WERI-Rb-1 (cell line): ENCODE measurements around the gene GDF7.
A peak's percentile ranks its signal among the peaks of the same experiment; 100 is the strongest.
"Not testable (repeated sequence)": the region's sequence is repeated elsewhere in the genome, so short reads cannot be mapped to it uniquely, and the experiment has no call there.

Source experiments
- DNase-seq: peaks from one replicate; pipeline ENCODE4 v3.0.0-alpha.2; 2020
- H3K27ac ChIP-seq: fragments of 250-450 bp; sonication (Bioruptor Pico); 2 replicates; pipeline ENCODE4 v1.5.1; 2020; ENCODE audit warnings: mild to moderate bottlenecking, moderate library complexity
- H3K27me3 ChIP-seq: fragments of 250-450 bp; sonication (Bioruptor Pico); 2 replicates; pipeline ENCODE4 v1.5.1; 2021; ENCODE audit warnings: mild to moderate bottlenecking, low read depth, moderate library complexity; ENCODE audit not compliant: insufficient read depth, severe bottlenecking
- H3K36me3 ChIP-seq: fragments of 250-450 bp; sonication (Bioruptor Pico); 2 replicates; pipeline ENCODE4 v1.5.1; 2020; ENCODE audit warnings: mild to moderate bottlenecking, moderate library complexity
- H3K4me3 ChIP-seq: 2 replicates; pipeline ENCODE4 v1.5.1; 2011; ENCODE audit warnings: low read depth, mild to moderate bottlenecking, control low read depth, low read length
- H3K9me3 ChIP-seq: fragments of 250-450 bp; sonication (Bioruptor Pico); 2 replicates; pipeline ENCODE4 v1.5.1; 2021; ENCODE audit warnings: mild to moderate bottlenecking, moderate library complexity; ENCODE audit not compliant: severe bottlenecking
- CTCF ChIP-seq: IDR thresholded peaks from 2 replicates; pipeline ENCODE4 v1.5.1; 2011; ENCODE audit warnings: low read depth, mild to moderate bottlenecking, control low read depth, inconsistent platforms, low read length

GDF7 gene

GRCh38 chr2:20706217-20706616, 39.3 kb downstream of the GDF7 start:
- Histone ChIP-seq H3K4me3 (no peak overlapping the region), H3K27ac (no peak overlapping the region), H3K27me3 (no peaks in the 10 kb centered on the region), H3K36me3 (no peaks in the 10 kb centered on the region), H3K9me3 (no peaks in the 10 kb centered on the region)
- DNase-seq, result no peak
- TF ChIP-seq CTCF, result no peak

GRCh38 chr2:20706786-20707185, 39.8 kb downstream of the GDF7 start:
- no peak for DNase-seq
- H3K9me3 ChIP-seq, result no peaks in the 10 kb centered on the region
- H3K36me3 ChIP-seq, result no peaks in the 10 kb centered on the region
- no peak for TF ChIP-seq CTCF
- H3K27ac ChIP-seq, result no peak overlapping the region
- no peak overlapping the region for H3K4me3 ChIP-seq
- no peaks in the 10 kb centered on the region for H3K27me3 ChIP-seq

GRCh38 chr2:20707601-20708000, 40.7 kb downstream of the GDF7 start:
- Histone ChIP-seq H3K36me3 (no peaks in the 10 kb centered on the region), H3K27me3 (no peaks in the 10 kb centered on the region), H3K9me3 (no peaks in the 10 kb centered on the region), H3K27ac (no peak overlapping the region), H3K4me3 (no peak overlapping the region)
- DNase-seq, result peak; percentile 68
- no peak for TF ChIP-seq CTCF

- H3K36me3 ChIP-seq, DNase-seq, H3K27me3 ChIP-seq, H3K9me3 ChIP-seq, H3K4me3 ChIP-seq, H3K27ac ChIP-seq: not testable (repeated sequence)
Measured at GRCh38 chr2:20711641-20712040, 44.7 kb downstream of the GDF7 start.

GRCh38 chr2:20713585-20713984, 46.6 kb downstream of the GDF7 start:
- not testable (repeated sequence) for H3K27ac ChIP-seq, H3K4me3 ChIP-seq, H3K36me3 ChIP-seq, DNase-seq, H3K27me3 ChIP-seq, H3K9me3 ChIP-seq

- H3K36me3 ChIP-seq, DNase-seq, H3K9me3 ChIP-seq, H3K4me3 ChIP-seq, H3K27ac ChIP-seq, H3K27me3 ChIP-seq: not testable (repeated sequence)
Measured at GRCh38 chr2:20714412-20714811, 47.5 kb downstream of the GDF7 start.

GRCh38 chr2:20716164-20716563, 49.2 kb downstream of the GDF7 start:
- not testable (repeated sequence) for DNase-seq, H3K9me3 ChIP-seq, H3K4me3 ChIP-seq, H3K27ac ChIP-seq, H3K27me3 ChIP-seq, H3K36me3 ChIP-seq

GRCh38 chr2:20717641-20718040, 50.7 kb downstream of the GDF7 start:
- Histone ChIP-seq H3K4me3 (no peak overlapping the region), H3K27me3 (no peaks in the 10 kb centered on the region), H3K36me3 (no peaks in the 10 kb centered on the region), H3K27ac (no peak overlapping the region), H3K9me3 (no peaks in the 10 kb centered on the region)
- no peak for TF ChIP-seq CTCF
- DNase-seq, result no peak
